Osteocyte (in vitro differentiated cells): ENCODE data around the gene TWF2. TPM values are rescaled to one million over a fixed set of nuclear protein-coding genes. Genes with fewer than 3 reads are reported as not detected.
A peak's percentile ranks its signal among the peaks of the same experiment; 100 is the strongest.

Source experiments
- DNase-seq: peaks from one replicate; pipeline ENCODE4 v3.0.0; 2021; ENCODE audit warnings: mixed read lengths; ENCODE audit not compliant: unreplicated experiment; ENCODE audit errors: extremely low spot score
- H3K27ac Mint-ChIP-seq: one replicate; pipeline ENCODE4 v1.8.0; 2021; ENCODE audit warnings: mild to moderate bottlenecking, mixed read lengths; ENCODE audit not compliant: unreplicated experiment
- H3K27me3 Mint-ChIP-seq: one replicate; pipeline ENCODE4 v1.8.0; 2021; ENCODE audit warnings: mixed read lengths; ENCODE audit not compliant: unreplicated experiment
- H3K36me3 Mint-ChIP-seq: one replicate; pipeline ENCODE4 v1.8.0; 2021; ENCODE audit warnings: mixed read lengths; ENCODE audit not compliant: unreplicated experiment
- H3K4me1 Mint-ChIP-seq: one replicate; pipeline ENCODE4 v1.8.0; 2021; ENCODE audit warnings: mixed read lengths; ENCODE audit not compliant: unreplicated experiment
- H3K4me3 Mint-ChIP-seq: one replicate; pipeline ENCODE4 v1.8.0; 2021; ENCODE audit warnings: mild to moderate bottlenecking, moderate library complexity, mixed read lengths; ENCODE audit not compliant: unreplicated experiment
- H3K9me3 Mint-ChIP-seq: one replicate; pipeline ENCODE4 v1.8.0; 2021; ENCODE audit warnings: mixed read lengths; ENCODE audit not compliant: unreplicated experiment
- total RNA-seq: library from RNA; stranded (reverse); gene quantifications from 2 replicates; pipeline ENCODE4 v1.2.1, GENCODE V29; 2021
- TF ChIP-seq, protein P1 (sequence below): fragments of 200-600 bp; sonication (generic); IDR thresholded peaks from 2 replicates; pipeline ENCODE4 v1.5.0; 2021; ENCODE audit warnings: antibody characterized with exemption, mild to moderate bottlenecking, moderate library complexity

TWF2 gene
- total RNA-seq, 1 donor from 2014 or later = 58.6 TPM

DNA sequence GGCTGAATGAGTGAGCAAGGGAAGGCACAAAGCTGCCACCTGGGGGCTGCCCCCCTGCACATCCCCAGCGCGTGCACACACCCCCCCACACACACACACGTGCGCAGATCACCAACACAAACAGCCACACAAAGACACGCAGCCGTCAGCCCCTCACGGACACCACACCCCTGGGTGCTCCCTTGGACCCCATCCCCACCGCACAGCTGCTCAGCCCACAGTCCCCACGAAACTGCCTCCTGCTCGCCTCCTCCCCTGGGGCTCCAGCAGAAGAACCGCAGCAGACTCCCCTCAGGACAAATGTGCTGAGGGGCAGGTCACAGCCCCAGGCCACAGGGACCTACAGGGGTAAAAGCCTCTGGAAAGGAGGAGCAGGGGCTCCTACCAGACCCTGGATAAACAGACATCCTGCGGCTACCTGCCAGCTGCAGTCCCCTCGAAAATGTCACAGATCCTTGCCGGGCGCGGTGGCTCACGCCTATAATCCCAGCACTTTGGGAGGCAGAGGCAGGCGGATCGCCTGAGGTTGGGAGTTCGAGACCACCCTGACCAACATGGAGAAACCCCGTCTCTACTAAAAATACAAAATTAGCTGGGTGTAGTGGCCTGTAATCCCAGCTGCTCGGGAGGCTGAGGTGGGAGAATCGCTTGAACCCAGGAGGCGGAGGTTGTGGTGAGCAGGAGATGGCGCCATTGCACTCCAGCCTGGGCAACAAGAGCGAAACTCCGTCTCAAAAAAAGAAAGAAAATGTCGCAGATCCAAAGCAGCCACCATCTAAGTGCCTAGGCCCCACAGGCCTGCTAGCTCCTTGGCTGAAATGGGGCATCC, 6.5 kb downstream of the TWF2 start:
- H3K9me3 Mint-ChIP-seq = no peaks in the 10 kb centered on the region
- no peak for DNase-seq
- H3K27ac Mint-ChIP-seq = no peak overlapping the region
- TF ChIP-seq, protein P1, sequence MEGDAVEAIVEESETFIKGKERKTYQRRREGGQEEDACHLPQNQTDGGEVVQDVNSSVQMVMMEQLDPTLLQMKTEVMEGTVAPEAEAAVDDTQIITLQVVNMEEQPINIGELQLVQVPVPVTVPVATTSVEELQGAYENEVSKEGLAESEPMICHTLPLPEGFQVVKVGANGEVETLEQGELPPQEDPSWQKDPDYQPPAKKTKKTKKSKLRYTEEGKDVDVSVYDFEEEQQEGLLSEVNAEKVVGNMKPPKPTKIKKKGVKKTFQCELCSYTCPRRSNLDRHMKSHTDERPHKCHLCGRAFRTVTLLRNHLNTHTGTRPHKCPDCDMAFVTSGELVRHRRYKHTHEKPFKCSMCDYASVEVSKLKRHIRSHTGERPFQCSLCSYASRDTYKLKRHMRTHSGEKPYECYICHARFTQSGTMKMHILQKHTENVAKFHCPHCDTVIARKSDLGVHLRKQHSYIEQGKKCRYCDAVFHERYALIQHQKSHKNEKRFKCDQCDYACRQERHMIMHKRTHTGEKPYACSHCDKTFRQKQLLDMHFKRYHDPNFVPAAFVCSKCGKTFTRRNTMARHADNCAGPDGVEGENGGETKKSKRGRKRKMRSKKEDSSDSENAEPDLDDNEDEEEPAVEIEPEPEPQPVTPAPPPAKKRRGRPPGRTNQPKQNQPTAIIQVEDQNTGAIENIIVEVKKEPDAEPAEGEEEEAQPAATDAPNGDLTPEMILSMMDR = peak; percentile 22
- no peak overlapping the region for H3K4me3 Mint-ChIP-seq
- no peaks in the 10 kb centered on the region for H3K27me3 Mint-ChIP-seq
- H3K4me1 Mint-ChIP-seq = peaks cover 16% of the 10 kb centered on the region
- H3K36me3 Mint-ChIP-seq = peaks cover 27% of the 10 kb centered on the region

DNA sequence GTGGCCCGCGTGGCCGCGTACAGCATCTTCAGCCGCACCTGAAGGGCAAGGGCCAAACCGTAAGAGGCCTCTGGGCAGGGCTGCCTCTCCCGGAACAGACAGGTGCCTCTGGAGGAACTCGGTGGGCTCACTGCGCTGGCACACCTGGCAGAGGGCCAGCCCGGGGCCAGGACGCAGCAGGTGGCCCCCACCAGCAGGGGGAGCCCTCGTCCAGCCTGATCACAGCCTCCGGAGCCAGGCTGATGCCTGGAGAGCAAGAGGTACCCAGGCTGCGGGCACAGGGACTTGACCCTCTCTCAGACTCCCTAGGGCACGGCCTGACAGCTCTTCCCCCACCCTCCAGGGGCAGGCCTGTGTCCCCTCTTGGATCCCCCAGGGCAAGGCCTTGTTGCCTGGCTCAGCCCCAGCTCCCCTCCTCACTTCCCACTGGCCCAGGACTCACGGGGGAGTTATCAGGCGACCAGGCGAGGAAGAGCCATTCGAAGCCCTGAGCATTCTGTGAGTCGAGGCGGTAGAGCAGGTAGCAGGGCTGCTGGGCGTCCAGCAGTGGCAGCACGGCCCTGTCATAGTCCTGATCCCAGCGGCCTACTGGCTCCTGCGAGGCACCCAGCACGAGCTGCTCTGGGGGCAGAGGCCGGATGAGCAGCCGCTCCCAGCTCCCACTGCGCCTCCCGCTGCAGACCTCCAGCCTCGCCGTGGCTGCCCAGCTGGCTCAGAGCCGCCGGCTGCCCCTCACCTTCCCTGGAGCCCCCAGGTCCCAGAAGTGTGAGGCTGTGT, 7.3 kb downstream of the TWF2 start:
- peak; percentile 92 for DNase-seq
- Mint-ChIP-seq H3K36me3 (peaks cover 28% of the 10 kb centered on the region), H3K4me1 (peaks cover 8% of the 10 kb centered on the region), H3K27ac (no peak overlapping the region), H3K9me3 (no peaks in the 10 kb centered on the region), H3K27me3 (no peaks in the 10 kb centered on the region), H3K4me3 (no peak overlapping the region)
- TF ChIP-seq, protein P1 = peak; percentile 84

DNA sequence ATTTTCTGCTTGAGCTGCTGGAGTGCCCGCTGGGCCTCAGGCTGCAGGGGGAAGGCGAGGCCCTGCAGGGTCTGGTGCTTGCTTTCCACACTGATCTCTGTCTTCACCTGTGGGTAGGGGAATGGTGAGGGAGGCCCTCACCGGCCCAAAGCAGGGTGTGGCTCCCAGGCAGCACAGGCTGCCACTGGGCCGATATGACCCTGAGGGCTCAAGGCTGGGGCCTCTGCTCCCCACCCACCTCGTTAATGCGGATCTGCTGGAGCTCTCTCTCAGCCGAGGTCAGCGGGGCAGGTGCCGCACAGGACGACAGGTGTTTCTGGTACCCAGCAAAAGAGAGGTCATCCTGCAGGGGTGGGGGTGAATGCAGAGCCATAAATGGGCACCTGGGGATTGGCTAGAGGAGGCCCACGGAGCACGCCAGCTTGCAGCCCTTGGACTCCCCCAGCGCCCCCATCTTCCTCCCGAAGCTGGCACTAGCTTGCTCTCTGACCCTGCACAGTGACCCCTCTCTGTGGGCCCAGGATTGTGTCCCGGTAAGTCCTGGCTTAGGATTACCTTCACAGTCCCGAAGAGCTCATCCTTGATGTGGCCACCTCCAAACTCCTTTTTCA, 8.0 kb downstream of the TWF2 start:
- Mint-ChIP-seq H3K4me1 (peaks cover 1% of the 10 kb centered on the region), H3K27ac (no peak overlapping the region), H3K4me3 (no peak overlapping the region), H3K9me3 (no peaks in the 10 kb centered on the region), H3K36me3 (peaks cover 28% of the 10 kb centered on the region), H3K27me3 (no peaks in the 10 kb centered on the region)
- DNase-seq = no peak
- TF ChIP-seq, protein P1 = no peak

DNA sequence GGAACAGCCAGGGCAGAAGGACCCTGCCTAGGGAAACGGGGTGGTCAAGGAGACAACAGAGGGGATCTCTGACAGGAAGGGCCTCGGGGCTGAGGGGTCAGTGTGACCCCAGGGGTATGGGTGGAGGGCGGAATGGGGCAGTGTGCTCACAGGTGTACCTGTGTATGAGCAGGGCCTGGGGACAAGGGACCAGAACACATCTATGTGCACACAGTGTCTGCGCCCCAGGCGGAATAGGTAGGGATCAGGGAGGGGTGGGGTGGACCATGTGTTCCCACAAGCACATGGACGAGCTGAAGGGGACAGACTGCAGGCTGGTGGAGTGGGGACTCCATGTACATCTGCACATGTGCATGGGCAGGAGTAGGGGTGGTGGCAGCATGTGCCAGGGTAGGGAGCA, 8.5 kb downstream of the TWF2 start:
- TF ChIP-seq, protein P1 = no peak
- H3K27ac Mint-ChIP-seq = no peak overlapping the region
- H3K4me3 Mint-ChIP-seq = no peak overlapping the region
- H3K27me3 Mint-ChIP-seq = no peaks in the 10 kb centered on the region
- H3K36me3 Mint-ChIP-seq = peaks cover 28% of the 10 kb centered on the region
- DNase-seq = no peak
- H3K9me3 Mint-ChIP-seq = no peaks in the 10 kb centered on the region
- no peaks in the 10 kb centered on the region for H3K4me1 Mint-ChIP-seq

DNA sequence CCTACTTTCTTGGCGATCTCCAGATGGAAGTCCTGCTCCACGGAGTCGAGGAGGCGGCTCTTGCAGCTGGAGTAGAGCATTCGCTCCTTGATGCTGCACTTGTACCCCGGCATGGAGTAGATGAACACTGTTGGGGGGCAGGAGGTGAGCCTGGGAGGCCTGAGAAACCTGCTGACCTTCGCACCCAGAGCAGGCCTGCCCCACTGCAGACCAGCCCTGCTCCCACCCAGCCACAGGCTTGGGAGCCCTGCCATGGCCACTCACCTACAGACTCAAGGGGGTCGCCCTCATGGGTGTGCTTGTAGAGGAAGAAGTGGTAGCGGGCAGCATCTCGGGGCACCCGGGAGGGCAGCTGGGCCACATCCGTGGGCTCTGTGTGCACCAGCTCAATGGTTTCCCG, 9.3 kb downstream of the TWF2 start:
- Mint-ChIP-seq H3K9me3 (no peaks in the 10 kb centered on the region), H3K27ac (no peak overlapping the region), H3K27me3 (no peaks in the 10 kb centered on the region), H3K36me3 (peaks cover 28% of the 10 kb centered on the region), H3K4me3 (no peak overlapping the region), H3K4me1 (no peaks in the 10 kb centered on the region)
- TF ChIP-seq, protein P1 = no peak
- no peak for DNase-seq
